Endothelial cell of umbilical vein (primary cell): ENCODE data around the gene KDR. TPM values are rescaled to one million over a fixed set of nuclear protein-coding genes. Genes with fewer than 3 reads are reported as not detected.

ENCODE experiments used
- BruUV-seq: library from RNA; stranded (reverse); fragments of 400-500 nt; replicated peaks from 2 replicates; lab custom pipeline; 2021; lab: Mats Ljungman, UMichigan
- CTCF ChIA-PET: fragments of 300-600, 350-600 bp; sonication (Branson Sonifier 250); formaldehyde crosslinking; loops from one replicate; lab custom pipeline; 2021; ENCODE audit warnings: antibody characterized with exemption, inconsistent platforms; lab: Charles Lee
- POLR2A ChIA-PET: fragments of 300-600, 350-600 bp; sonication (Branson Sonifier 250); formaldehyde crosslinking; loops from one replicate; lab custom pipeline; 2021; ENCODE audit warnings: antibody characterized with exemption, inconsistent platforms; lab: Charles Lee
- DNase-seq: peaks from one replicate; pipeline ENCODE4 v3.0.0-alpha.2; 2011; ENCODE audit warnings: low read depth, low spot score
- FAIRE-seq: peaks from 2 replicates; lab custom pipeline; 2011; peaks lifted over from hg19 to GRCh38; lab: Jason Lieb, UNC
- H2AFZ ChIP-seq: 2 replicates; pipeline ENCODE4 v1.6.0; 2012; ENCODE audit warnings: low read depth, low read length, control low read depth, inconsistent platforms
- H3K27ac ChIP-seq: 2 replicates; pipeline ENCODE4 v1.5.1; 2011; ENCODE audit warnings: low read depth, mild to moderate bottlenecking, control low read depth, low read length, moderate library complexity; ENCODE audit not compliant: insufficient read depth
- H3K27me3 ChIP-seq, 2 experiments: 2 replicates each; pipeline versions ENCODE4 v1.6.0 to v1.6.1; 2011; ENCODE audit warnings: low read length in 2 of 2, mixed read lengths in 1 of 2; ENCODE audit not compliant: control insufficient read depth in 2 of 2, insufficient read depth in 2 of 2
- H3K36me3 ChIP-seq, 2 experiments: 2 replicates in 1 of 2; 3 replicates in 1 of 2; pipeline ENCODE4 v1.5.1; 2011; ENCODE audit warnings: low read length in 2 of 2, mild to moderate bottlenecking in 1 of 2, moderate library complexity in 1 of 2; ENCODE audit not compliant: control insufficient read depth in 2 of 2, insufficient read depth in 2 of 2; ENCODE audit errors: extremely low read depth in 1 of 2
- H3K4me1 ChIP-seq: 3 replicates; pipeline ENCODE4 v1.5.1; 2011; ENCODE audit warnings: mild to moderate bottlenecking, low read length; ENCODE audit not compliant: control insufficient read depth, insufficient read depth; ENCODE audit errors: extremely low read depth
- H3K4me2 ChIP-seq: 2 replicates; pipeline ENCODE4 v1.6.1; 2011; ENCODE audit warnings: low read length, control low read depth, mixed read lengths; ENCODE audit not compliant: insufficient read depth
- H3K4me3 ChIP-seq, 3 experiments: fragments of 200-600 bp in 1 of 3; sonication (generic), shearing (Covaris generic) in 1 of 3; replicated peaks in 1 of 3; 2 replicates each; pipeline ENCODE4 v1.5.1; 2011 to 2016; ENCODE audit warnings: control low read depth in 3 of 3, low read length in 3 of 3, mild to moderate bottlenecking in 2 of 3, inconsistent platforms in 1 of 3, low read depth in 1 of 3, moderate library complexity in 1 of 3; ENCODE audit not compliant: insufficient read depth in 1 of 3
- H3K79me2 ChIP-seq: 2 replicates; pipeline ENCODE4 v1.6.0; 2012; ENCODE audit warnings: low read length, inconsistent platforms; ENCODE audit not compliant: control insufficient read depth, insufficient read depth
- H3K9ac ChIP-seq: replicated peaks from 2 replicates; pipeline ENCODE3; 2011; ENCODE audit warnings: low read length, control low read depth; ENCODE audit not compliant: insufficient read depth; ENCODE audit errors: extremely low read depth
- H3K9me1 ChIP-seq: replicated peaks from 3 replicates; pipeline ENCODE4 v1.6.0; 2011; ENCODE audit warnings: mild to moderate bottlenecking, low read length; ENCODE audit not compliant: control insufficient read depth, insufficient read depth; ENCODE audit errors: extremely low read depth
- H3K9me3 ChIP-seq: replicated peaks from 2 replicates; pipeline ENCODE4 v1.5.1; 2012; ENCODE audit warnings: low read length, inconsistent platforms; ENCODE audit not compliant: control insufficient read depth, insufficient read depth
- H4K20me1 ChIP-seq: replicated peaks from 2 replicates; pipeline ENCODE3; 2011; ENCODE audit warnings: mild to moderate bottlenecking, low read length; ENCODE audit not compliant: control insufficient read depth, insufficient read depth; ENCODE audit errors: extremely low read depth
- CTCF ChIP-seq, 2 donors: IDR thresholded peaks; 1 replicate in 1 of 2; 2 replicates in 1 of 2; pipeline ENCODE4 v1.5.1; 2011; ENCODE audit warnings: low read length in 2 of 2, mild to moderate bottlenecking in 2 of 2, moderate library complexity in 2 of 2, control low read depth in 1 of 2, inconsistent platforms in 1 of 2, low read depth in 1 of 2; ENCODE audit not compliant: insufficient read depth in 1 of 2; ENCODE audit errors: extremely low read depth in 1 of 2
- EZH2 ChIP-seq: IDR thresholded peaks from 2 replicates; pipeline ENCODE4 v1.6.1; 2012; ENCODE audit warnings: borderline replicate concordance, low read depth, mild to moderate bottlenecking, moderate library complexity, low read length, inconsistent platforms; ENCODE audit not compliant: severe bottlenecking
- FOS ChIP-seq: IDR thresholded peaks from 2 replicates; pipeline ENCODE4 v1.6.1; 2011; ENCODE audit warnings: mild to moderate bottlenecking, low read length, moderate library complexity, borderline replicate concordance; ENCODE audit not compliant: insufficient read depth
- GATA2 ChIP-seq: IDR thresholded peaks from 2 replicates; pipeline ENCODE4 v1.7.0; 2011; ENCODE audit warnings: low read depth, mild to moderate bottlenecking, moderate library complexity, mixed read lengths, low read length; ENCODE audit not compliant: insufficient read length, insufficient read depth
- JUN ChIP-seq: IDR thresholded peaks from 2 replicates; pipeline ENCODE4 v1.6.1; 2011; ENCODE audit warnings: borderline replicate concordance, low read depth; ENCODE audit not compliant: insufficient read length, insufficient read depth
- MAX ChIP-seq: IDR thresholded peaks from 2 replicates; pipeline ENCODE4 v1.6.1; 2011; ENCODE audit not compliant: insufficient read depth, insufficient read length
- MYC ChIP-seq: IDR thresholded peaks from one replicate; pipeline ENCODE4 v1.6.1; 2011; ENCODE audit warnings: mild to moderate bottlenecking, low read depth, low read length
- POLR2A ChIP-seq: IDR thresholded peaks from 2 replicates; pipeline ENCODE4 v1.6.1; 2012; ENCODE audit warnings: low read depth, mild to moderate bottlenecking, control low read depth, low read length
- POLR2AphosphoS5 ChIP-seq: IDR thresholded peaks from 2 replicates; pipeline ENCODE4 v1.6.1; 2012; ENCODE audit warnings: low read depth, mild to moderate bottlenecking, control low read depth, low read length, moderate library complexity; ENCODE audit not compliant: insufficient read depth
- dilution Hi-C: fragments of 300-500 bp; cut with MboI; formaldehyde crosslinking; loops from one replicate; pipeline ENCODE4 v1.15.0; 2019; ENCODE audit warnings: low sequenced_read_pairs; ENCODE audit not compliant: extremely low pct_ligation_motif_present
- intact Hi-C: fragments of 100-400 bp; cut with micrococcal nuclease; formaldehyde crosslinking; loops from one replicate; pipeline ENCODE4 v1.10.0; 2022
- polyA plus RNA-seq, 4 experiments: library from polyadenylated mRNA; depleted of rRNA in 3 of 4; stranded (reverse) in 3 of 4; unstranded in 1 of 4; fragments of >200 nt; gene quantifications; 2 replicates each; pipeline versions ENCODE4 v1.2.1 to v1.2.3, GENCODE V29; 2011 to 2012; ENCODE audit warnings: missing spikeins in 1 of 4
- total RNA-seq: library from RNA; stranded (reverse); gene quantifications from 2 replicates; pipeline ENCODE4 v1.2.3, GENCODE V29; 2021

KDR gene
- total and polyA plus RNA-seq, 2 donors (not counting 3 experiments of a cell fraction or from before 2014, with no cell fraction given) = 80.5 to 145 TPM

- ChIA-PET CTCF (interaction anchor here (0.9 to 2.1 kb wide), 8 partner anchors 8 to 196 kb away, joined by 3 to 17 read pairs (median 6); no protein-coding TSS in a partner anchor), POLR2A (interaction anchor here (1.1 to 2.1 kb wide), 7 partner anchors 34 to 221 kb away, joined by 3 to 11 read pairs (median 5); partner anchors contain the start of gene SRD5A3)
- H3K4me3 ChIP-seq = peak overlapping the region; percentile 92 to 94 (median 93)
- H3K4me1 ChIP-seq = peaks cover 48% of the 10 kb centered on the region
- H3K9ac ChIP-seq = peak overlapping the region; percentile 84
- H3K27me3 ChIP-seq = no peaks in the 10 kb centered on the region
- H4K20me1 ChIP-seq = no peaks in the 10 kb centered on the region
- H2AFZ ChIP-seq = peak overlapping the region; percentile 94
- DNase-seq (peak; percentile 37), FAIRE-seq (no peak)
- H3K79me2 ChIP-seq = peaks cover 58% of the 10 kb centered on the region
- H3K9me3 ChIP-seq = no peaks in the 10 kb centered on the region
- peak overlapping the region; percentile 68 for H3K4me2 ChIP-seq
- BruUV-seq = no TSS peak
- no peaks in the 10 kb centered on the region for H3K9me1 ChIP-seq
- intact Hi-C loops (loop anchor here (1.0 to 5.0 kb wide), 8 partner anchors 47 to 423 kb away; partner anchors contain the start of gene CLOCK), dilution Hi-C loops (no loop called here)
- H3K27ac ChIP-seq = peak overlapping the region; percentile 54
- no peak for TF ChIP-seq POLR2A
- TF ChIP-seq GATA2 = no peak
- TF ChIP-seq MYC = no peak
- no peak for TF ChIP-seq FOS
- no peak for TF ChIP-seq MAX
- no peak for TF ChIP-seq JUN
- no peak for TF ChIP-seq POLR2AphosphoS5
- no peak for TF ChIP-seq CTCF (IDR thresholded peaks at IDR 0.05; ENCODE audit: extremely low read depth in 1 of 2, insufficient read depth in 1 of 2, low read depth in 1 of 2, low read length in 2 of 2)
- no peak for TF ChIP-seq EZH2
- H3K36me3 ChIP-seq = peaks cover 0 to 2% of the 10 kb centered on the region in 2 experiments
Observed at GRCh38 chr4:55124322-55125076, 896 bp downstream of the KDR start.
